Measurements from ENCODE around the gene TNFAIP8L3.
"Not testable (repeated sequence)": the region's sequence is repeated elsewhere in the genome, so short reads cannot be mapped to it uniquely, and the experiment has no call there.

Gene TNFAIP8L3

DNA sequence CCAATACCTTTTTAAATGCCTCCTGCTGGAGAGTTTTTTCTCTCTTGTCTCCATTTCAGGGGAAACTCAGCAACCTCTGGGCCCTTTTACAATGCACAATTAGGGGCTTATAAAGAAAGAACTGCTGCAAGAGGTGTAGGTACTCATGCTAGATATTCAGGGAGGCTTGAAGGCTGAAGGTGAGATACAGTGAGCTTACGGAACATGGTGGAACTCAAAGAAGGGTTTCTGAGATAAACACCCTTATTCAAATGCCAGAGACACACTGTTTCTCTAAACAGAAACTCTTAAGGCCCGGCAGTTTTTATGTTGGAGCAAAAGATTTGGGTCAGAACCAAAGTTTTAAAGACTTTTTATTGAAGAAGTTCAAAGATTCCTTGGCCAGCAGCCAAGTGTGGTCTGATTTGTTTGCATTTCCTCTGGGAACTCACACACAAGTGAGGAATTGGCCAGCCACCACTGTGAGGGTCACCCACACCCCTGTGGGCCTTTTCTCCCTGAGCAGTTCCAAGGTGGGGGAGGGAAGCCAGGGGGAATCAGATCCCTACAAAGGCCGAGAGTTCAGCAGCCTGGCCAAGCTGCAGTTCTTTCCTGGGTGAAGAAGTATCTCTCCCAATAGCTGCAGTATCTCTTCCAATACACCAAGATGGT is 47.8 kb downstream of the TNFAIP8L3 start:
- no peaks in the 10 kb centered on the region; the same call in 1 of the 2 replicates for H3K4me1 ChIP-seq (ENCODE audit: insufficient read depth, low read length)
- H3K9ac ChIP-seq (ENCODE audit: low read depth, low read length) = no peak overlapping the region
- no peaks in the 10 kb centered on the region for H3K9me3 ChIP-seq (ENCODE audit: control insufficient read depth, insufficient read depth, low read length)
- no peaks in the 10 kb centered on the region for H3K36me3 ChIP-seq (ENCODE audit: insufficient read depth, low read length)

DNA sequence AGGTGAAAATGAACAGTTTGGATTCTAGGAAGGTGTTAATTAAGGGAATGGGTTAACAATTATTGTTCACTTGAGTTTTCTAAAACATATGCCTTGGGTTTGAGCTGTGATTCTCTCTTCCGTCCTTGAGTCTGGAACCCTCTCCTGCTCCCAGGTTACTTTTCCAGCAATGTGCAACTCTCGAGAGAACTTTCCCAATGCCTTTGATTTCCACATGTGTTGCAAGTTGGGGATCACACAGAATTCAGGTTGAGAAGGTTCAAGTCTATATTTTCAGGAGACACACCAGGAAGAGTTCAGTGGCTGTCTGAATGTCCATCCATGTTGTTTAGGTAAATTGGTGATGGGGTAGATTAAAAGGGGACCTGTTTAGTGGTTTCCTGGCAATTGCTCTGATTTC is 48.7 kb downstream of the TNFAIP8L3 start:
- H3K9ac ChIP-seq (ENCODE audit: low read depth, low read length) = no peak overlapping the region
- H3K4me1 ChIP-seq (ENCODE audit: insufficient read depth, low read length) = no peaks in the 10 kb centered on the region; the same call in 1 of the 2 replicates
- H3K9me3 ChIP-seq (ENCODE audit: control insufficient read depth, insufficient read depth, low read length) = no peaks in the 10 kb centered on the region
- no peaks in the 10 kb centered on the region for H3K36me3 ChIP-seq (ENCODE audit: insufficient read depth, low read length)

DNA sequence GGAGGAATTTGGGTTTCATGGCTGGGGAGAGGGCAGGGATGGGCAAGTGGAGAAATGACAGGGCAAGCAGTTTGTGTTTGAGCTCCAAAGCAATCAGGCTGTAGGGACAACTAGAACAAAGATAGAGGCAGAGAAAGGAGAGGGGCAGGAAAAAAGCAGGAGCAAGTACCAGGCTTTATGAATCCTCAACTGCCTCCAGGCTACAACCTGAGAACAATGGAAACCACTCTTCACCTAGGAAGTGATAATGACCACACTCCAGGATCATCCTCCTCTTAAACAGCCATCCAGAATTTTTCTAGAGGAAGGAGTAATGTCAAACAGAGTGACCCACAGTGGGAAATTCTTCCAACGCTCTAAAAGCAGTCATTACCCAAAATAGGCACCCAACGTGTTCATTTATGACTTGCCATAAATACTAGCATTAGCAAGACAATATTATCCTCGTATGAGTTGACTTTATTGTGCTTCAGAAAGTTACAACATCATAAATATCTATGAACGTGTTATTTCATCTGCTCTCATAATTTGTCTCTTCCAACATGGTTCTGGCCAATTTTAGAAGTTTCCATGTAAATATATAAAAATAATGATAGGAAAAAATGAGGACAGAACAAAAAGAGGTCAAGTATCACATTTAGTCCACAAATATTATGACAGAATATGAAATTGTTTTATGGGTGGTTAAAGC is 50.5 kb downstream of the TNFAIP8L3 start:
- no peaks in the 10 kb centered on the region for H3K9me3 ChIP-seq (ENCODE audit: control insufficient read depth, insufficient read depth, low read length)
- H3K9ac ChIP-seq (ENCODE audit: low read depth, low read length) = no peak overlapping the region
- H3K4me1 ChIP-seq (ENCODE audit: insufficient read depth, low read length) = peaks cover 2% of the 10 kb centered on the region
- H3K36me3 ChIP-seq (ENCODE audit: insufficient read depth, low read length) = no peaks in the 10 kb centered on the region

DNA sequence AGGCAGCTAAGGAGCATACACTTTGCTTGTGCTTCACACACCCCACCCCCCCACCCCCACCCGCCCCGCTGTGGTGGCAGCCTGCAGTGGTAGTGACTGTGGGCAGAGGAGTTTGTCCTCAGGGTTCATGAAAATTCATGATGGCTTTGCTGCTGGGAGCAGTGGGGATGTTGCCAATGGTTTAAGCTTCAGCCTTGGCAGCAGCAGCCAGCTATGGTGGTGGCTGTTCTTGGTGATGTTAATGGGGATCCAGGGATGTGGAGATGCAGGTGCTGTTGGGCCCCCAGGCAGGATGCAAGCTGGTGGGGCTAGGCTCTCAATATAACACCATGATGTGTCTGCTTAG is 55.8 kb downstream of the TNFAIP8L3 start:
- peaks cover 4% of the 10 kb centered on the region for H3K4me1 ChIP-seq (ENCODE audit: insufficient read depth, low read length)
- no peaks in the 10 kb centered on the region for H3K9me3 ChIP-seq (ENCODE audit: control insufficient read depth, insufficient read depth, low read length)
- no peaks in the 10 kb centered on the region for H3K36me3 ChIP-seq (ENCODE audit: insufficient read depth, low read length)
- no peak overlapping the region for H3K9ac ChIP-seq (ENCODE audit: low read depth, low read length)

DNA sequence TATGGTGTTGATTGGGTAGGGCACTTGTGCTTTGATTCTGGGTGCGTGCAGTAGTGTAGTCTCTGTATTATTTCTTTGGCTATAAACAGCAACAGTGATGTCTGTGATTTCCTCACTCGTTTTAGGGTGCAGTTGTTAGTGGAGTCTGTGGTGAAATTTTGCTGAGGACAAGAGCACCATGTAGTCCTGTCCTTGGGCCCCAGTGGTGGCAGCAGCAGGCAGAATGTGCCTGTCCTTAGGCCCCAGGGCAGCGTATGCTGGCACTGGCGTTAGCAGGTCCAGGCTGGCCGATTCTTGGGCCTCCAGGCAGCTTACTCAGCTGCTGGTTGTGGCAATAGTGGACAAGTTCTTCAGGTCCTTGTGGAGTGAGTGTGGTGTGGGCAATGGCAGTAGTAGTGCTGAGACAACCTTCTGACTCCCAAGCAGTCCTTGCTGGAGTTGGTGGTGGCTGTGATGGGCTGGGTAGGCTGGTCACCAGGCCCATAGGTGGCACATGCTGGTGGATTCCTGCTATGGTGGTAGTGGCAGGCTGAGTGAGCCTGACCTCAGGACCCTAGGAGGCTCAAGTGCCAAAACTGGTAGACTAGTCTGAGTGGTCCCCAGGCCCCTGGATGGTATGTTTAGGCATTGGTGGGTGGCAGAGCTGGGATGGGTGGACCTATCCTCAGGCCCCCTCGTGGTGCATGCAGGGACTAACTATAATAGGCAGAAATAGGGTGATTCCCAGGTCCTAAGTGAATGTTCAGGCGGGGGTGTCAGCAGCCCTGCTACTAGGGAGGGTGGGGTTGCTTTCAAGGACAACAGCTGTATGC is 56.3 kb downstream of the TNFAIP8L3 start:
- Histone ChIP-seq H3K9ac (ENCODE audit: low read depth, low read length) (peak overlapping the region; percentile 85; the same call in 1 of the 2 replicates), H3K36me3 (ENCODE audit: insufficient read depth, low read length) (no peaks in the 10 kb centered on the region), H3K4me1 (ENCODE audit: insufficient read depth, low read length) (peaks cover 4% of the 10 kb centered on the region; the same call in 1 of the 2 replicates), H3K9me3 (ENCODE audit: control insufficient read depth, insufficient read depth, low read length) (no peaks in the 10 kb centered on the region)

DNA sequence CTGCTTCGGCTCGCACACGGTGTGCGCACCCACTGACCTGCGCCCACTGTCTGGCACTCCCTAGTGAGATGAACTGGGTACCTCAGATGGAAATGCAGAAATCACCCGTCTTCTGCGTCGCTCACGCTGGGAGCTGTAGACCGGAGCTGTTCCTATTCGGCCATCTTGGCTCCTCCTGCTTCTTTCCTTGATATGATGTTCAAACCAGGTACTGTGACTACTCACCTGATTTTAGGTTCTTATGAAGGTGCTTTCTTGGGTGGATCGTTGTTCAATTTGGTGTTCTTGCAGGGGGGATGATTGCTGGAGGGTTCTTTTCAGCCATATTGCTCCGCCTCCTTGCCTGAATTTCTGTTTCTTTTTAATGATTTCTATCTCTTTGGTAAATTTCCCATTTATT is 57.2 kb downstream of the TNFAIP8L3 start:
- H3K9ac ChIP-seq (ENCODE audit: low read depth, low read length) = peak overlapping the region; percentile 85

DNA sequence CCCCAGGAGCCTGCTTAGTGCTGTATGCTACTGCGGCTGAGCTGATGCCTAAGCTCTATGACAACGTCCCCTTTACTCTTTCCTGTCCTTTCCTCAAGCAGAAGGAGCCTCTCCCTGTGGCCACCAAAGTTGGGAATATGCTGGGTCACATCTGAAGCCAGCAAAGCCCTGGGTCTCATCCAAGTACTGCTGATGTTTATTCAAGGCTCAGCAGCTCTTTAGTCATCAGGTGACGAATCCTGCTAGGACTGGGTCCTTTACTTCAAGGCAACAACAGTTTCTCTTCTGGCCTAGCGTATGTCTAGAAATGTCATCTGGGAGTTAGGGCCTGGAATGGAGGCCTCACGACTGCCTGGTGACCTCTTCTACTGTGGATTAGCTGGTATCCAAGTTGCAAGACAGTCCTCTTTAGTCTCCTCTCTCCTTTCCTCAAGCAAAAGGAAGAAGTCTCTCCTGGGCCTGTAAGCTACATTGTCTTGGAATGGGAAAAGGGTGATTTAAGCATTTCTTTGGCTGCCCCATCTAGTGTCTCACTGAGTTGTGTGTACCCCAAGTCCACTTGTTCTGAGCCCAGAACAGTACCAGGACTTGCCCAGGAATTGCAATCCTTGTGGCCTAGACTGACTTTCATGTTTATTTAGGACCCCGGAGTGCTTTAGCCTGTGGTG is 63.9 kb downstream of the TNFAIP8L3 start:
- no peaks in the 10 kb centered on the region for H3K36me3 ChIP-seq (ENCODE audit: insufficient read depth, low read length)
- no peaks in the 10 kb centered on the region for H3K4me1 ChIP-seq (ENCODE audit: insufficient read depth, low read length)
- H3K9ac ChIP-seq (ENCODE audit: low read depth, low read length) = no peak overlapping the region

More for the DNA sequence above, 57.2 kb downstream of the TNFAIP8L3 start:
- not testable (repeated sequence) for H3K36me3 ChIP-seq (ENCODE audit: insufficient read depth, low read length); H3K4me1 ChIP-seq (ENCODE audit: insufficient read depth, low read length); H3K9me3 ChIP-seq (ENCODE audit: control insufficient read depth, insufficient read depth, low read length)

DNA sequence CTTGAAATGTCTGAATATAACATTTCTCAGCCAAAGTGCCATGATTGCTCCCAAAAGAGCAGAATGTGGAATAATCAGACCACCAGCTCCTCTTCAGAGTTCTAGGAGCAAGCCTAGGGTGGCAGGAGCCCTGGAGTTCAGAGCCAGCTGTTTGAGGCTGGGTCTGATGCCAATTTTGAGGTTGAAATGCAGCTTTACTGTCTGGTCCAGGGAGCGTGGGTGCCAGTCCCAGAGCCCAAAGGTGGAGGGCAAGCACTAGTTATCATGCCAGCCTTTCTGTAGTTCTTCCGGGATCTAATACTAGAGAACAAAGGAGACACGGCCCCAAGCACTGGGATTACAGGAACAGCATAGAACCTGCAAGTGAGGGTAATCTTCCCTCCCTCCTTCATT is 69.3 kb downstream of the TNFAIP8L3 start:
- H3K4me1 ChIP-seq (ENCODE audit: insufficient read depth, low read length) = no peaks in the 10 kb centered on the region
- 0 out of 2 replicates have a peak, but pooled peaks cover 3% of the 10 kb centered on the region for H3K9me3 ChIP-seq (ENCODE audit: control insufficient read depth, insufficient read depth, low read length)
- no peak overlapping the region for H3K9ac ChIP-seq (ENCODE audit: low read depth, low read length)
- no peaks in the 10 kb centered on the region for H3K36me3 ChIP-seq (ENCODE audit: insufficient read depth, low read length)

More for the DNA sequence above, 63.9 kb downstream of the TNFAIP8L3 start:
- H3K9me3 ChIP-seq (ENCODE audit: control insufficient read depth, insufficient read depth, low read length) = no peaks in the 10 kb centered on the region

DNA sequence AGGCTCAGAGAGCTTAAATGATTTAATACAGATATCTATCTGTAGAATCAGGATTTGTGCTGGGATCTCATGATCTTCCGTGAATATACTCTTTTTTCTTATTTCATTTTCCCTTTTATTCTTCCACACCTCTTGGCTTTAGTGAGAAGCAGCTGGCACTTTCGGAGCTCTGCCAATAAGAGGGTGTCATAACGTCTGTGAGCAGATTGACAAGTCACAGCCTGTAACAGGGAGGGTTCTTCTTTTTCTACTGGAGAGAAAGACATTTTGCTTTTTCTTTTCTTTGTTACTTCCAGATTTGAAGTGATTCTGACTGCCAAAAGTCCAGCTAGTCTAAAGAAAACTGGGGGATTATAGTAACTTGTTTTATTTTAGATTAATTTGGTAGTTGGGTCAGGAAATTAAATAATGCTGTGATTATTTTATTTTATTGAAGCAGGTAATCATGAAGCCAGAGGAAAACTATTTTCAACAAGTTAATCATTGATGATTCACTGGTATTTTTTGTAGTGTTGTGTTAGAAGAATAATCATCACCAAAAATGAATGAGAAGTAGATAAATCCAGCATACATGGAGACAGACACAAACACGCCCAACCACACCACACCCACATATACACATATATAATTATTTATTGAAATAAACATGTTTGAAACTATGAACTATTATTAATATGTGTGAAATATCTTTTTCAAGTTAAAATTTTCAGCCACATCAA is 69.8 kb downstream of the TNFAIP8L3 start:
- H3K36me3 ChIP-seq (ENCODE audit: insufficient read depth, low read length) = no peaks in the 10 kb centered on the region
- H3K4me1 ChIP-seq (ENCODE audit: insufficient read depth, low read length) = no peaks in the 10 kb centered on the region
- H3K9me3 ChIP-seq (ENCODE audit: control insufficient read depth, insufficient read depth, low read length) = 0 out of 2 replicates have a peak, but pooled peaks cover 3% of the 10 kb centered on the region
- no peak overlapping the region for H3K9ac ChIP-seq (ENCODE audit: low read depth, low read length)

DNA sequence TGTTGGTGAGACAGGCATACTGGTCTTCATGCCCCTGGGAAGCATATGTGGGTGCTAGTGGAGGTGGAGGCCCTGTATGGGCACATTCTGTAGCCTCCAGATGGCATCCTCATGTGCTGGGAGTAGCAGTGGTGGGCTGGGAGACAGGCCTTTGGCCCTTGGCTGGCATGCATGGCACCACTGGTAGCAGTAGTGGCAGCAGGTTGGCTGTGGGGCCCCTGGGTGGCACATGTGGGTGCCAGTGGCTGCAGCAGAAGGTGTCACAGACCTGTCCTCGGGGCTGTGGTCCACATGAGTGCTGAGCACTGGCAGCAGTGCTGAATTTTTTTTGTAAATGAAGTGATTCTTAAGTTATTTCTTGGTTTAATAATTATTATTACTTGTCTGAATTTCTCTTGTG is 71.2 kb downstream of the TNFAIP8L3 start:
- Histone ChIP-seq H3K4me1 (ENCODE audit: insufficient read depth, low read length) (no peaks in the 10 kb centered on the region), H3K9me3 (ENCODE audit: control insufficient read depth, insufficient read depth, low read length) (0 out of 2 replicates have a peak, but pooled peaks cover 3% of the 10 kb centered on the region), H3K36me3 (ENCODE audit: insufficient read depth, low read length) (no peaks in the 10 kb centered on the region), H3K9ac (ENCODE audit: low read depth, low read length) (no peak overlapping the region)

DNA sequence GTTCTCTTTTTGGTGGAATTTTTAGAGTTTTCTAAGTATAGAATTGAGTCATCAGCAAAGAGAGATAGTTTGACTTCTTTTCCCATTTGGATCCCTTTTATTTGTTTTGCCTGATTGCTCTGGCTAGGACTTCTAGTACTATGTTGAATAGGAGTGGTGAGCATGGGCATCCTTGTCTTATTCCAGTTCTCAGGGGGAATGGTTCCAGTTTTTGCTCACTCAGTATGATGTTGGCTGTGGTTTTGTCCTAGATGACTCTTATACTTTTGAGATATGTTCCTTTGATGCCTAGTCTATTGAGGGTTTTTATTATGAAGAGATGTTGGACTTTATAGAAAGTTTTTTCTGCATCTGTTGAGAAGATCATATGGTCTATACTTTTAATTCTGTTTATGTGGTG is 72.5 kb downstream of the TNFAIP8L3 start:
- Histone ChIP-seq H3K9me3 (ENCODE audit: control insufficient read depth, insufficient read depth, low read length) (0 out of 2 replicates have a peak, but pooled peaks cover 3% of the 10 kb centered on the region), H3K36me3 (ENCODE audit: insufficient read depth, low read length) (no peaks in the 10 kb centered on the region), H3K9ac (ENCODE audit: low read depth, low read length) (no peak overlapping the region), H3K4me1 (ENCODE audit: insufficient read depth, low read length) (no peaks in the 10 kb centered on the region)

DNA sequence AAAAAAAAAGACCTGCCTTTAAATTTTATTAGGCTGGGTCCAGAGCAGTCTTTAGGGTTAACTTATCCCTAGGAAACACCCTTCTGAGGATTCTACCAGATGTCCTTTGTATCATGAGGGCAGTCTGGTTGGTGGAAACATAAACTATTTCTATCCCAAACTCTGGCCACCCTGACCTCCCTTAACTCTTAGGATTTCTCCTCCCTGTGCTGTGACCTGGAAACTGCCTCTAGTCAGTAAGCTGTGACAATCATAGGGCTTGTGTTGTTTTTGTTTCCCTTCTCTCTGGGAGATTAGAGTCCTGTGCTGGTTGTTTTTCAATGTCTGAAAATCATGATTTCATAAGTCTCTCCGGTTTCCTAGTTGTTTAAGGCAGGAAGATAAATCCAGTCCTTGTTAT is 78.1 kb downstream of the TNFAIP8L3 start:
- Histone ChIP-seq H3K9ac (ENCODE audit: low read depth, low read length) (no peak overlapping the region), H3K9me3 (ENCODE audit: control insufficient read depth, insufficient read depth, low read length) (no peaks in the 10 kb centered on the region), H3K36me3 (ENCODE audit: insufficient read depth, low read length) (no peaks in the 10 kb centered on the region), H3K4me1 (ENCODE audit: insufficient read depth, low read length) (no peaks in the 10 kb centered on the region)

DNA sequence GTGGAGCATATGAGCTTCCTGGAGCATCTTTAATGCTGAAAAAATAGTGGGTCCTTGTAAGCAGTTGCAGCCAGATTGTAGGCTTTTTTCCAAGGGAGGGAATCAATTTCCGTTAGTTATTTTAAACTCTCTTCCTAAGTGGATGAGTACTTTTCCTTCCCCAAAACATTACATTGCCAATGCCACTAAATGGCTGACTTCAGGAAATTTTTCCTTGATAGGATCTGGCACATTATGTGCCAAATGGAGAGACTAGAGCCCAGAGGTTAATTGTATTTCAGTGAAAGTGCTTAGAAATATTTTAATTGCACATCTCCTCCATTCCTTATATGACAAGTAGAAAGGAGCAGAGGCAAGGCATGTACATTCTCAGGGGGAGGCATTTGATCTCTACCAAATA is 83.5 kb downstream of the TNFAIP8L3 start:
- H3K36me3 ChIP-seq (ENCODE audit: insufficient read depth, low read length) = no peaks in the 10 kb centered on the region; the same call in 1 of the 2 replicates
- no peaks in the 10 kb centered on the region for H3K9me3 ChIP-seq (ENCODE audit: control insufficient read depth, insufficient read depth, low read length)

More for the DNA sequence above, 83.5 kb downstream of the TNFAIP8L3 start:
- Histone ChIP-seq H3K4me1 (ENCODE audit: insufficient read depth, low read length) (no peaks in the 10 kb centered on the region), H3K9ac (ENCODE audit: low read depth, low read length) (no peak overlapping the region)
